Prostate gland (tissue), 2 donors: ENCODE measurements around the gene EVI5.

Experiments used
- CTCF ChIP-seq, 4 experiments: fragments of 200-600 bp in 2 of 4; fragments of 450-650 bp in 2 of 4; sonication (generic) in 2 of 4; IDR thresholded peaks; 1 replicate in 3 of 4; 2 replicates in 1 of 4; pipeline ENCODE4 v1.5.1; 2016 to 2019; ENCODE audit warnings: antibody characterized with exemption in 4 of 4, mild to moderate bottlenecking in 2 of 4, moderate library complexity in 2 of 4
- POLR2A ChIP-seq: fragments of 450-650 bp; IDR thresholded peaks from one replicate; pipeline ENCODE4 v1.6.1; 2016; ENCODE audit warnings: antibody characterized with exemption, mild to moderate bottlenecking

- TF ChIP-seq POLR2A (no peak), CTCF (IDR thresholded peaks at IDR 0.05) (no peak)
Observed at GRCh38 chr1:92701147-92701546, 83.8 kb downstream of the EVI5 start.
